ENCODE data around the gene SCO1. TPM values are rescaled to one million over a fixed set of nuclear protein-coding genes. Genes with fewer than 3 reads are reported as not detected.

The SCO1 gene
- total and polyA plus RNA-seq, 4 donors = 18.0 to 33.2 (median 22.8) TPM

DNA sequence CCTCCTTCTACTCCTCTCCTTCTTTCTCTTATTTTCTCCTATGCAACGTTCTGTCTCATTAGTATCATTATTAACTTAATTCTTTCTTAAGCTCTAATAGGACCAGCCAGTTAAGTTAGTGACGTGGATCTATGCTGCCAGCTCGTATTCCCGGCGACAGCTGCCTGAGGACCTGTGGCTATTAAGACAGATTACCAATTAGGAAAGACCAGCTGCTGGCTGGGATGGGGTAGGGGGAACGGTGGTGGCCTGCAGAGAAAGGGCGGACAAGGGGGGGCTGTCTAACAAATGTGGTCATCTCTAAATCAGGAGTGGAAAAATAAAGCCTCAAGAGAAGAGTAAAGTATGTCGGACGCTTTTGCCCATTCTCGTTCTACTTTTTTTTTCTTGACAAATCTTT is 39.5 kb downstream of the SCO1 start:
- Histone ChIP-seq H3K27ac (ENCODE audit: low read depth in 1 of 2, low read length in 2 of 2) (no peak overlapping the region), H3K27me3 (ENCODE audit: control insufficient read depth in 4 of 4, insufficient read depth in 4 of 4, low read length in 3 of 4) (no peaks in the 10 kb centered on the region), H3K9me3 (ENCODE audit: control insufficient read depth in 4 of 4, low read length in 3 of 4) (no peaks in the 10 kb centered on the region), H3K4me1 (ENCODE audit: control insufficient read depth in 4 of 4, insufficient read depth in 4 of 4, low read length in 3 of 4) (no peaks in the 10 kb centered on the region), H3K36me3 (ENCODE audit: control insufficient read depth in 4 of 4, insufficient read depth in 3 of 4, low read depth in 1 of 4, low read length in 3 of 4) (no peaks in the 10 kb centered on the region), H3K4me3 (ENCODE audit: low read depth in 1 of 3, low read length in 3 of 3) (no peak overlapping the region), H3K9ac (ENCODE audit: low read depth in 1 of 2, low read length in 2 of 2) (no peak overlapping the region)
- 91% methylated on average over 10 of the region's 10 CpGs for WGBS
- TF ChIP-seq RXRA (IDR thresholded peaks at IDR 0.05) = no peak
- TF ChIP-seq, protein P1, sequence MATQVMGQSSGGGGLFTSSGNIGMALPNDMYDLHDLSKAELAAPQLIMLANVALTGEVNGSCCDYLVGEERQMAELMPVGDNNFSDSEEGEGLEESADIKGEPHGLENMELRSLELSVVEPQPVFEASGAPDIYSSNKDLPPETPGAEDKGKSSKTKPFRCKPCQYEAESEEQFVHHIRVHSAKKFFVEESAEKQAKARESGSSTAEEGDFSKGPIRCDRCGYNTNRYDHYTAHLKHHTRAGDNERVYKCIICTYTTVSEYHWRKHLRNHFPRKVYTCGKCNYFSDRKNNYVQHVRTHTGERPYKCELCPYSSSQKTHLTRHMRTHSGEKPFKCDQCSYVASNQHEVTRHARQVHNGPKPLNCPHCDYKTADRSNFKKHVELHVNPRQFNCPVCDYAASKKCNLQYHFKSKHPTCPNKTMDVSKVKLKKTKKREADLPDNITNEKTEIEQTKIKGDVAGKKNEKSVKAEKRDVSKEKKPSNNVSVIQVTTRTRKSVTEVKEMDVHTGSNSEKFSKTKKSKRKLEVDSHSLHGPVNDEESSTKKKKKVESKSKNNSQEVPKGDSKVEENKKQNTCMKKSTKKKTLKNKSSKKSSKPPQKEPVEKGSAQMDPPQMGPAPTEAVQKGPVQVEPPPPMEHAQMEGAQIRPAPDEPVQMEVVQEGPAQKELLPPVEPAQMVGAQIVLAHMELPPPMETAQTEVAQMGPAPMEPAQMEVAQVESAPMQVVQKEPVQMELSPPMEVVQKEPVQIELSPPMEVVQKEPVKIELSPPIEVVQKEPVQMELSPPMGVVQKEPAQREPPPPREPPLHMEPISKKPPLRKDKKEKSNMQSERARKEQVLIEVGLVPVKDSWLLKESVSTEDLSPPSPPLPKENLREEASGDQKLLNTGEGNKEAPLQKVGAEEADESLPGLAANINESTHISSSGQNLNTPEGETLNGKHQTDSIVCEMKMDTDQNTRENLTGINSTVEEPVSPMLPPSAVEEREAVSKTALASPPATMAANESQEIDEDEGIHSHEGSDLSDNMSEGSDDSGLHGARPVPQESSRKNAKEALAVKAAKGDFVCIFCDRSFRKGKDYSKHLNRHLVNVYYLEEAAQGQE (IDR thresholded peaks at IDR 0.05) = no peak
- no peak for TF ChIP-seq EGR1 (IDR thresholded peaks at IDR 0.05; ENCODE audit: low read depth in 2 of 2)
- no peak for TF ChIP-seq FOXA2 (IDR thresholded peaks at IDR 0.05)
- no peak for TF ChIP-seq SP1 (IDR thresholded peaks at IDR 0.05)
- no peak for TF ChIP-seq ZBTB33 (IDR thresholded peaks at IDR 0.05)
- TF ChIP-seq, protein P2, sequence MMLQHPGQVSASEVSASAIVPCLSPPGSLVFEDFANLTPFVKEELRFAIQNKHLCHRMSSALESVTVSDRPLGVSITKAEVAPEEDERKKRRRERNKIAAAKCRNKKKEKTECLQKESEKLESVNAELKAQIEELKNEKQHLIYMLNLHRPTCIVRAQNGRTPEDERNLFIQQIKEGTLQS (IDR thresholded peaks at IDR 0.05) = no peak
- no peak for TF ChIP-seq FOXA1 (IDR thresholded peaks at IDR 0.05)
- no peak for TF ChIP-seq HNF4G (IDR thresholded peaks at IDR 0.05)
- no peak for TF ChIP-seq JUND (IDR thresholded peaks at IDR 0.05)
- no peak for TF ChIP-seq NR2F2 (IDR thresholded peaks at IDR 0.05)
- TF ChIP-seq, protein P3, sequence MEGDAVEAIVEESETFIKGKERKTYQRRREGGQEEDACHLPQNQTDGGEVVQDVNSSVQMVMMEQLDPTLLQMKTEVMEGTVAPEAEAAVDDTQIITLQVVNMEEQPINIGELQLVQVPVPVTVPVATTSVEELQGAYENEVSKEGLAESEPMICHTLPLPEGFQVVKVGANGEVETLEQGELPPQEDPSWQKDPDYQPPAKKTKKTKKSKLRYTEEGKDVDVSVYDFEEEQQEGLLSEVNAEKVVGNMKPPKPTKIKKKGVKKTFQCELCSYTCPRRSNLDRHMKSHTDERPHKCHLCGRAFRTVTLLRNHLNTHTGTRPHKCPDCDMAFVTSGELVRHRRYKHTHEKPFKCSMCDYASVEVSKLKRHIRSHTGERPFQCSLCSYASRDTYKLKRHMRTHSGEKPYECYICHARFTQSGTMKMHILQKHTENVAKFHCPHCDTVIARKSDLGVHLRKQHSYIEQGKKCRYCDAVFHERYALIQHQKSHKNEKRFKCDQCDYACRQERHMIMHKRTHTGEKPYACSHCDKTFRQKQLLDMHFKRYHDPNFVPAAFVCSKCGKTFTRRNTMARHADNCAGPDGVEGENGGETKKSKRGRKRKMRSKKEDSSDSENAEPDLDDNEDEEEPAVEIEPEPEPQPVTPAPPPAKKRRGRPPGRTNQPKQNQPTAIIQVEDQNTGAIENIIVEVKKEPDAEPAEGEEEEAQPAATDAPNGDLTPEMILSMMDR (IDR thresholded peaks at IDR 0.05; ENCODE audit: low read depth, low read length, missing input control) = no peak
- TF ChIP-seq YY1 (IDR thresholded peaks at IDR 0.05) = no peak
- no peak for TF ChIP-seq TAF1 (conservative IDR thresholded peaks at IDR 0.05)
- no peak for TF ChIP-seq GABPA (IDR thresholded peaks at IDR 0.05 in 1 of 2, conservative IDR thresholded peaks at IDR 0.05 in 1 of 2)
- TF ChIP-seq MAX (IDR thresholded peaks at IDR 0.05) = no peak
- TF ChIP-seq RAD21 (IDR thresholded peaks at IDR 0.05) = no peak
- no peak for TF ChIP-seq HNF4A (conservative IDR thresholded peaks at IDR 0.05)
- DNase-seq (ENCODE audit: low spot score) = no peak
